Left lung (tissue), 10 donors: Measurements from ENCODE around the gene UNC5C. TPM values are rescaled to one million over a fixed set of nuclear protein-coding genes. Genes with fewer than 3 reads are reported as not detected.

Experiments used
- ATAC-seq: fragments of 200-7000 bp; cut with Tn5 transposase; one replicate; pipeline ENCODE4 v1.9.1; 2020; ENCODE audit warnings: moderate library complexity
- DNase-seq, 4 donors: peaks; one replicate each; pipeline ENCODE4 v3.0.0-alpha.2; 2013 to 2020
- H3K27ac ChIP-seq, 2 donors: fragments of 200-600 bp; sonication (generic) in 1 of 2; one replicate each; pipeline versions ENCODE4 v1.5.0 to v1.8.0; 2020 to 2021
- H3K27me3 ChIP-seq, 2 donors: fragments of 200-600 bp; sonication (generic) in 1 of 2; one replicate each; pipeline versions ENCODE4 v1.5.0 to v1.8.0; 2020 to 2021
- H3K36me3 ChIP-seq, 2 donors: fragments of 200-600 bp; sonication (generic) in 1 of 2; one replicate each; pipeline versions ENCODE4 v1.5.0 to v1.8.0; 2020 to 2021
- H3K4me1 ChIP-seq, 2 donors: fragments of 200-600 bp; one replicate each; pipeline ENCODE4 v1.8.0; 2021
- H3K4me3 ChIP-seq, 2 donors: fragments of 200-600 bp; sonication (generic) in 1 of 2; one replicate each; pipeline versions ENCODE4 v1.5.0 to v1.8.0; 2020 to 2021; ENCODE audit warnings: mild to moderate bottlenecking in 1 of 2
- H3K9me3 ChIP-seq, 2 donors: fragments of 200-600 bp; sonication (generic) in 1 of 2; one replicate each; pipeline versions ENCODE4 v1.5.0 to v1.8.0; 2020 to 2021
- CTCF ChIP-seq, 2 donors: fragments of 200-600 bp; sonication (generic) in 1 of 2; IDR thresholded peaks; one replicate each; pipeline versions ENCODE4 v1.5.0 to v1.8.0; 2021; ENCODE audit warnings: antibody characterized with exemption in 2 of 2
- intact Hi-C, 2 donors: fragments of 100-400 bp; cut with DNase I; formaldehyde crosslinking; loops; one replicate each; pipeline versions ENCODE4 v1.11.2 to v1.14.2; 2022
- polyA plus RNA-seq, 6 donors: library from polyadenylated mRNA; unstranded; fragments of 120-200 nt; gene quantifications; one replicate each; pipeline ENCODE4 v1.2.1, GENCODE V29; 2013; ENCODE audit not compliant: insufficient read length in 6 of 6
- total RNA-seq, 2 donors: library from RNA; stranded (reverse); fragmentation: NEBNext Ultra II Directional; extraction: Animal tissue kit (Norgen Biotek cat#: 25700); gene quantifications; one replicate each; pipeline ENCODE4 v1.2.1, GENCODE V29; 2021
- donor health status: DM: no; HTN: yes; CAD: no.
- donor health status: DM: no; HTN: no; CAD: no.

Gene UNC5C
- total and polyA plus RNA-seq, 8 donors: 9.0 to 49.5 (median 40.5) TPM

DNA sequence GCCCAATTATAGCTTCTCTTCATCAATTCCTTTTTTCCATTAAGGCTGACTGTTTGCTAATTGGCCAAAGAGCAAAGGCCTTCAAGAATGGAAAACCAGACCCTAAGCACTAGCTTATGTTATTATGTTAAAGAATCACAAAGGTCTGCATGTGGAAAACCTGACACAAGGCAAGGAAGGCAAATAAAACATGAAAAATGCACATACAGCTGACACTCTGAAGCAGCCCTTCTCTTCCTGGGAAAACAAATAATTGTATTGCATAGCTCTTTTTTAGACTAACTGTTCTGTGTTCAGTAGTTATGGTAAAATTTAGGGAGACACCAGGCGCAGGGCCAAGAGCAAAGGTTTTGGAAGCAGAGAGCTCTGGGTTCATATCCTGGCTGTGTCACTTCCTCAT is 223.1 kb downstream of the UNC5C start:
- Histone ChIP-seq H3K9me3 (no peaks in the 10 kb centered on the region), H3K4me3 (no peak overlapping the region), H3K4me1 (no peaks in the 10 kb centered on the region), H3K27ac (no peak overlapping the region), H3K36me3 (no peaks in the 10 kb centered on the region), H3K27me3 (no peaks in the 10 kb centered on the region)
- intact Hi-C loops: no loop called here
- no peak for TF ChIP-seq CTCF (IDR thresholded peaks at IDR 0.05)
- no peak for ATAC-seq
- DNase-seq: no peak

DNA sequence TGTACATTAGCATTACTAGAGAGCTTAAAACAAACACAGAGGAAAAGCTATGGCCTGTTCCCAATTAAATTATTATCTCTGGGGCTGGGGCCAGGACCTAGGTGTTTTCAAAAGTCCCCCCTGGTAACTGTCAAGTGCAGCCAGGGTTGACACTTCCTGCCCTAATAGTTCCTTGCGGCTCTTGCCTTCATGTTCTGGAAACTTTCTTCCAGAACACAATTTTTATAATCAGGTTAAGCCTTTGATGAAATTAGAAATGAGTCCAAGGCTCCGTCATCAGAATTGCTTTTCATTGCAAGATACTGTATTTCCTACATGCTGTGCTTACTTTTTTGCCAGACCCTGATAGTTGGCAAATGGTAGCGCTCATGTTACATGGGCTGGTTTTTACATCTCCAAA is 229.6 kb downstream of the UNC5C start:
- intact Hi-C loops: no loop called here
- no peak for TF ChIP-seq CTCF (IDR thresholded peaks at IDR 0.05)
- no peaks in the 10 kb centered on the region for H3K4me1 ChIP-seq
- no peaks in the 10 kb centered on the region for H3K27me3 ChIP-seq
- H3K4me3 ChIP-seq: no peak overlapping the region
- ATAC-seq: no peak
- no peak for DNase-seq
- no peaks in the 10 kb centered on the region for H3K9me3 ChIP-seq
- no peak overlapping the region for H3K27ac ChIP-seq
- no peaks in the 10 kb centered on the region for H3K36me3 ChIP-seq

- DNase-seq (no peak), ATAC-seq (no peak)
- no peak for TF ChIP-seq CTCF (IDR thresholded peaks at IDR 0.05)
- Histone ChIP-seq H3K27me3 (no peaks in the 10 kb centered on the region), H3K4me1 (no peaks in the 10 kb centered on the region), H3K36me3 (no peaks in the 10 kb centered on the region), H3K9me3 (no peaks in the 10 kb centered on the region), H3K4me3 (no peak overlapping the region), H3K27ac (no peak overlapping the region)
- intact Hi-C loops: no loop called here
These were observed 230.3 kb downstream of the UNC5C start for GRCh38 chr4:95318483-95318882.

- Histone ChIP-seq H3K27me3 (no peaks in the 10 kb centered on the region), H3K36me3 (no peaks in the 10 kb centered on the region), H3K9me3 (no peaks in the 10 kb centered on the region), H3K27ac (no peak overlapping the region), H3K4me3 (no peak overlapping the region), H3K4me1 (no peaks in the 10 kb centered on the region)
- no peak for TF ChIP-seq CTCF (IDR thresholded peaks at IDR 0.05)
- no peak for ATAC-seq
- intact Hi-C loops: no loop called here
- DNase-seq: no peak
These were observed 230.7 kb downstream of the UNC5C start for GRCh38 chr4:95318044-95318443.

- Histone ChIP-seq H3K4me1 (no peaks in the 10 kb centered on the region), H3K36me3 (no peaks in the 10 kb centered on the region), H3K9me3 (no peaks in the 10 kb centered on the region), H3K27ac (no peak overlapping the region), H3K27me3 (no peaks in the 10 kb centered on the region), H3K4me3 (no peak overlapping the region)
- no peak for TF ChIP-seq CTCF (IDR thresholded peaks at IDR 0.05)
- DNase-seq (no peak), ATAC-seq (no peak)
- intact Hi-C loops: no loop called here
These were observed 231.5 kb downstream of the UNC5C start for GRCh38 chr4:95317085-95317793.
